GM23338 (cell line): ENCODE measurements around the gene PRAC1.

Experiments
- CTCF ChIP-seq, 2 experiments: fragments of 200-600 bp in 1 of 2; sonication (generic) in 1 of 2; conservative IDR thresholded peaks; 2 replicates each; pipeline versions ENCODE4 v1.5.1 to v1.6.1; 2016 to 2017; ENCODE audit warnings: antibody characterized with exemption in 2 of 2, low read depth in 2 of 2, mild to moderate bottlenecking in 2 of 2, moderate library complexity in 1 of 2
- EZH2phosphoT487 ChIP-seq: fragments of 200-600 bp; sonication (generic); IDR thresholded peaks from one replicate; pipeline ENCODE4 v1.8.1; 2018; ENCODE audit warnings: antibody characterized with exemption; ENCODE audit not compliant: unreplicated experiment
- POLR2AphosphoS5 ChIP-seq: IDR thresholded peaks from 2 replicates; pipeline ENCODE4 v1.6.1; 2016; ENCODE audit warnings: antibody characterized with exemption, low read depth
- STAT1 ChIP-seq: IDR thresholded peaks from one replicate; pipeline ENCODE4 v1.6.1; 2016; ENCODE audit warnings: antibody characterized with exemption; ENCODE audit not compliant: unreplicated experiment

DNA sequence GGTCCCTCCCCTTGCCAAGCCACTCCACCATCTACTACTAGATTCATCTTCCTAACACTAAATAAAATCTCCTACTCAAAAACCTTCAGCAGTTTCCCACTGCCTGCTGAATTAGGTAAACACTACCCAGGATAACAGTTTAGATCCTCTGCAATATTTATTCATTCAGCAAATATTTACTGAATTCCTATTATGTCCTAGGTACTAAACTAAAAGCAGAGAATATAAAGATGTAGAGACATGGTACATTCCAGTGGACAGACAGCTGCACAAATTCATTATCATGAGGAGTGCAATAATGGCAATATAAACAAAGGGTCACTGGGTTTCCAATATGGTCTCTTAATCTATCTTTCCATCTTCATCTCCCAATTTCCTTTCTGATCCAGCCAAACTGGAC, 37.0 kb upstream of the PRAC1 start:
- TF ChIP-seq POLR2AphosphoS5 (no peak), CTCF (conservative IDR thresholded peaks at IDR 0.05; ENCODE audit: low read depth in 2 of 2) (no peak), STAT1 (no peak), EZH2phosphoT487 (no peak)
